ENCODE measurements around the gene FHAD1. TPM values are rescaled to one million over a fixed set of nuclear protein-coding genes. Genes with fewer than 3 reads are reported as not detected.

The FHAD1 gene
- total RNA-seq, 1 donor, result 0.10 TPM

- Histone ChIP-seq H3K27me3 (ENCODE audit: insufficient read depth, low read length) (no peaks in the 10 kb centered on the region), H3K9me3 (ENCODE audit: low read depth, low read length) (no peaks in the 10 kb centered on the region), H3K4me3 (ENCODE audit: low read length) (no peak overlapping the region), H3K4me1 (ENCODE audit: insufficient read depth, low read length) (peaks cover 63% of the 10 kb centered on the region)
Observed at GRCh38 chr1:15341634-15342407, 94.8 kb downstream of the FHAD1 start.

- Histone ChIP-seq H3K4me1 (ENCODE audit: insufficient read depth, low read length) (peaks cover 70% of the 10 kb centered on the region), H3K4me3 (ENCODE audit: low read length) (no peak overlapping the region)
Observed at GRCh38 chr1:15342408-15342967, 95.5 kb downstream of the FHAD1 start.

GRCh38 chr1:15343099-15343498, 96.1 kb downstream of the FHAD1 start:
- Histone ChIP-seq H3K4me1 (ENCODE audit: insufficient read depth, low read length) (peaks cover 74% of the 10 kb centered on the region), H3K4me3 (ENCODE audit: low read length) (no peak overlapping the region), H3K27me3 (ENCODE audit: insufficient read depth, low read length) (no peaks in the 10 kb centered on the region), H3K9me3 (ENCODE audit: low read depth, low read length) (no peaks in the 10 kb centered on the region)

More at GRCh38 chr1:15342408-15342967, 95.5 kb downstream of the FHAD1 start:
- Histone ChIP-seq H3K27me3 (ENCODE audit: insufficient read depth, low read length) (no peaks in the 10 kb centered on the region), H3K9me3 (ENCODE audit: low read depth, low read length) (no peaks in the 10 kb centered on the region)

GRCh38 chr1:15343729-15344128, 96.7 kb downstream of the FHAD1 start:
- no peak overlapping the region for H3K4me3 ChIP-seq (ENCODE audit: low read length)
- H3K27me3 ChIP-seq (ENCODE audit: insufficient read depth, low read length), result no peaks in the 10 kb centered on the region
- H3K4me1 ChIP-seq (ENCODE audit: insufficient read depth, low read length), result peaks cover 74% of the 10 kb centered on the region
- no peaks in the 10 kb centered on the region for H3K9me3 ChIP-seq (ENCODE audit: low read depth, low read length)

- Histone ChIP-seq H3K9me3 (ENCODE audit: low read depth, low read length) (no peaks in the 10 kb centered on the region), H3K27me3 (ENCODE audit: insufficient read depth, low read length) (no peaks in the 10 kb centered on the region), H3K4me3 (ENCODE audit: low read length) (no peak overlapping the region), H3K4me1 (ENCODE audit: insufficient read depth, low read length) (peaks cover 74% of the 10 kb centered on the region)
Observed at GRCh38 chr1:15344380-15344779, 97.4 kb downstream of the FHAD1 start.

- Histone ChIP-seq H3K9me3 (ENCODE audit: low read depth, low read length) (no peaks in the 10 kb centered on the region), H3K4me1 (ENCODE audit: insufficient read depth, low read length) (peaks cover 74% of the 10 kb centered on the region), H3K27me3 (ENCODE audit: insufficient read depth, low read length) (no peaks in the 10 kb centered on the region), H3K4me3 (ENCODE audit: low read length) (no peak overlapping the region)
Observed at GRCh38 chr1:15344800-15345704, 98.0 kb downstream of the FHAD1 start.

- Histone ChIP-seq H3K4me3 (ENCODE audit: low read length) (no peak overlapping the region), H3K27me3 (ENCODE audit: insufficient read depth, low read length) (no peaks in the 10 kb centered on the region), H3K9me3 (ENCODE audit: low read depth, low read length) (no peaks in the 10 kb centered on the region), H3K4me1 (ENCODE audit: insufficient read depth, low read length) (peaks cover 68% of the 10 kb centered on the region)
Observed at GRCh38 chr1:15345705-15346345, 98.8 kb downstream of the FHAD1 start.

GRCh38 chr1:15346346-15347030, 99.5 kb downstream of the FHAD1 start:
- Histone ChIP-seq H3K27me3 (ENCODE audit: insufficient read depth, low read length) (no peaks in the 10 kb centered on the region), H3K4me3 (ENCODE audit: low read length) (no peak overlapping the region), H3K9me3 (ENCODE audit: low read depth, low read length) (no peaks in the 10 kb centered on the region), H3K4me1 (ENCODE audit: insufficient read depth, low read length) (peaks cover 64% of the 10 kb centered on the region)

- H3K9me3 ChIP-seq (ENCODE audit: low read depth, low read length), result no peaks in the 10 kb centered on the region
- H3K4me3 ChIP-seq (ENCODE audit: low read length), result no peak overlapping the region
- H3K4me1 ChIP-seq (ENCODE audit: insufficient read depth, low read length), result peaks cover 60% of the 10 kb centered on the region
- H3K27me3 ChIP-seq (ENCODE audit: insufficient read depth, low read length), result no peaks in the 10 kb centered on the region
Observed at GRCh38 chr1:15347182-15347581, 100.2 kb downstream of the FHAD1 start.

GRCh38 chr1:15348648-15349047, 101.6 kb downstream of the FHAD1 start:
- peaks cover 52% of the 10 kb centered on the region for H3K4me1 ChIP-seq (ENCODE audit: insufficient read depth, low read length)
- H3K9me3 ChIP-seq (ENCODE audit: low read depth, low read length), result no peaks in the 10 kb centered on the region
- H3K4me3 ChIP-seq (ENCODE audit: low read length), result no peak overlapping the region
- no peaks in the 10 kb centered on the region for H3K27me3 ChIP-seq (ENCODE audit: insufficient read depth, low read length)

GRCh38 chr1:15349133-15349532, 102.1 kb downstream of the FHAD1 start:
- H3K4me3 ChIP-seq (ENCODE audit: low read length), result no peak overlapping the region
- H3K4me1 ChIP-seq (ENCODE audit: insufficient read depth, low read length), result peaks cover 47% of the 10 kb centered on the region
- no peaks in the 10 kb centered on the region for H3K9me3 ChIP-seq (ENCODE audit: low read depth, low read length)

GRCh38 chr1:15350151-15350550, 103.1 kb downstream of the FHAD1 start:
- peaks cover 37% of the 10 kb centered on the region for H3K4me1 ChIP-seq (ENCODE audit: insufficient read depth, low read length)
- H3K27me3 ChIP-seq (ENCODE audit: insufficient read depth, low read length), result no peaks in the 10 kb centered on the region
- no peaks in the 10 kb centered on the region for H3K9me3 ChIP-seq (ENCODE audit: low read depth, low read length)
- H3K4me3 ChIP-seq (ENCODE audit: low read length), result no peak overlapping the region

More at GRCh38 chr1:15349133-15349532, 102.1 kb downstream of the FHAD1 start:
- no peaks in the 10 kb centered on the region for H3K27me3 ChIP-seq (ENCODE audit: insufficient read depth, low read length)

- peaks cover 32% of the 10 kb centered on the region for H3K4me1 ChIP-seq (ENCODE audit: insufficient read depth, low read length)
- no peaks in the 10 kb centered on the region for H3K9me3 ChIP-seq (ENCODE audit: low read depth, low read length)
- H3K27me3 ChIP-seq (ENCODE audit: insufficient read depth, low read length), result no peaks in the 10 kb centered on the region
- H3K4me3 ChIP-seq (ENCODE audit: low read length), result no peak overlapping the region
Observed at GRCh38 chr1:15350551-15351200, 103.7 kb downstream of the FHAD1 start.

GRCh38 chr1:15351310-15351709, 104.3 kb downstream of the FHAD1 start:
- peaks cover 25% of the 10 kb centered on the region for H3K4me1 ChIP-seq (ENCODE audit: insufficient read depth, low read length)
- no peak overlapping the region for H3K4me3 ChIP-seq (ENCODE audit: low read length)
- no peaks in the 10 kb centered on the region for H3K27me3 ChIP-seq (ENCODE audit: insufficient read depth, low read length)
- no peaks in the 10 kb centered on the region for H3K9me3 ChIP-seq (ENCODE audit: low read depth, low read length)

All from mononuclear cell (primary cell).